HEK293 (cell line): ENCODE measurements around the gene TAS2R19.

Experiments
- CTCF ChIA-PET: fragments of 350-600 bp; formaldehyde crosslinking; extraction: SDS; loops from one replicate; lab custom pipeline; 2021; ENCODE audit warnings: antibody characterized with exemption; lab: Yijun Ruan, JAX
- POLR2A ChIA-PET: fragments of 300-600 bp; formaldehyde crosslinking; extraction: SDS; loops from one replicate; lab custom pipeline; 2020; ENCODE audit warnings: antibody characterized with exemption, inconsistent platforms; lab: Yijun Ruan, JAX
- H3K27ac ChIP-seq: fragments of 200-500 bp; sonication (Bioruptor generic); 2 replicates; pipeline ENCODE4 v1.5.1; 2014; ENCODE audit warnings: low read depth, low read length, control low read depth, inconsistent platforms; ENCODE audit errors: extremely low read depth
- H3K36me3 ChIP-seq, 2 experiments: fragments of 200-500 bp in 1 of 2; sonication (Bioruptor generic) in 1 of 2; 1 replicate in 1 of 2; 2 replicates in 1 of 2; pipeline ENCODE4 v1.5.1; 2014 to 2017; ENCODE audit warnings: inconsistent platforms in 2 of 2, low read length in 2 of 2; ENCODE audit not compliant: control insufficient read depth in 2 of 2, insufficient read depth in 1 of 2
- H3K4me1 ChIP-seq: fragments of 200-500 bp; sonication (Bioruptor generic); 2 replicates; pipeline ENCODE4 v1.5.1; 2014; ENCODE audit warnings: mild to moderate bottlenecking, low read length, inconsistent platforms; ENCODE audit not compliant: control insufficient read depth, insufficient read depth
- H3K4me3 ChIP-seq: 2 replicates; pipeline ENCODE4 v1.5.1; 2011; ENCODE audit warnings: low read depth, mild to moderate bottlenecking, control low read depth, low read length, moderate library complexity
- H3K9me3 ChIP-seq: fragments of 200-500 bp; sonication (Bioruptor generic); 2 replicates; pipeline ENCODE4 v1.5.1; 2014; ENCODE audit warnings: low read depth, low read length, inconsistent platforms; ENCODE audit not compliant: control insufficient read depth, insufficient read depth
- GFI1B ChIP-seq: fragments of 450-650 bp; formaldehyde crosslinking; IDR thresholded peaks from 2 replicates; pipeline ENCODE4 v1.5.1; 2016; ENCODE audit warnings: missing biosample characterization, missing genetic modification characterization
- REPIN1 ChIP-seq: fragments of 450-650 bp; formaldehyde crosslinking; IDR thresholded peaks from 2 replicates; pipeline ENCODE4 v1.5.1; 2017; ENCODE audit warnings: missing biosample characterization, missing genetic modification characterization, low read depth
- YY2 ChIP-seq: fragments of 450-650 bp; formaldehyde crosslinking; IDR thresholded peaks from 2 replicates; pipeline ENCODE4 v1.5.1; 2016; ENCODE audit warnings: missing biosample characterization, missing genetic modification characterization
- ZFP3 ChIP-seq: fragments of 450-650 bp; formaldehyde crosslinking; IDR thresholded peaks from 2 replicates; pipeline ENCODE4 v1.5.1; 2016; ENCODE audit warnings: low read depth, missing biosample characterization, missing genetic modification characterization
- ZNF292 ChIP-seq: fragments of 450-650 bp; formaldehyde crosslinking; IDR thresholded peaks from 2 replicates; pipeline ENCODE4 v1.5.1; 2016; ENCODE audit warnings: low read depth, missing biosample characterization, missing genetic modification characterization, borderline replicate concordance
- ZNF311 ChIP-seq: fragments of 450-650 bp; formaldehyde crosslinking; IDR thresholded peaks from 2 replicates; pipeline ENCODE4 v1.5.1; 2017; ENCODE audit warnings: missing biosample characterization, missing genetic modification characterization, borderline replicate concordance
- ZNF324 ChIP-seq: fragments of 450-650 bp; formaldehyde crosslinking; IDR thresholded peaks from 2 replicates; pipeline ENCODE4 v1.5.1; 2016; ENCODE audit warnings: missing biosample characterization, missing genetic modification characterization
- ZNF501 ChIP-seq: fragments of 450-650 bp; formaldehyde crosslinking; IDR thresholded peaks from 2 replicates; pipeline ENCODE4 v1.5.1; 2016; ENCODE audit warnings: missing biosample characterization, missing genetic modification characterization
- ZNF529 ChIP-seq: fragments of 450-650 bp; formaldehyde crosslinking; IDR thresholded peaks from 2 replicates; pipeline ENCODE4 v1.5.1; 2017; ENCODE audit warnings: missing genetic modification characterization, missing biosample characterization; ENCODE audit not compliant: insufficient replicate concordance
- ZNF558 ChIP-seq: fragments of 450-650 bp; formaldehyde crosslinking; IDR thresholded peaks from 2 replicates; pipeline ENCODE4 v1.5.1; 2016; ENCODE audit warnings: missing biosample characterization, missing genetic modification characterization
- ZSCAN23 ChIP-seq: fragments of 450-650 bp; formaldehyde crosslinking; IDR thresholded peaks from 2 replicates; pipeline ENCODE4 v1.5.1; 2016; ENCODE audit warnings: missing biosample characterization, missing genetic modification characterization
- TF ChIP-seq, protein P1 (sequence below): fragments of 450-650 bp; formaldehyde crosslinking; IDR thresholded peaks from 2 replicates; pipeline ENCODE4 v1.5.1; 2016; ENCODE audit warnings: missing biosample characterization, missing genetic modification characterization
- TF ChIP-seq, protein P2 (sequence below): fragments of 450-650 bp; formaldehyde crosslinking; IDR thresholded peaks from 2 replicates; pipeline ENCODE4 v1.5.1; 2016; ENCODE audit warnings: missing biosample characterization, missing genetic modification characterization
- TF ChIP-seq, protein P3 (sequence below): fragments of 450-650 bp; formaldehyde crosslinking; IDR thresholded peaks from 2 replicates; pipeline ENCODE4 v1.5.1; 2016; ENCODE audit warnings: missing biosample characterization, missing genetic modification characterization
- TF ChIP-seq, protein P4 (sequence below): fragments of 450-650 bp; formaldehyde crosslinking; IDR thresholded peaks from 2 replicates; pipeline ENCODE4 v1.5.1; 2016; ENCODE audit warnings: missing biosample characterization, missing genetic modification characterization
- TF ChIP-seq, protein P5 (sequence below): fragments of 450-650 bp; formaldehyde crosslinking; IDR thresholded peaks from 2 replicates; pipeline ENCODE4 v1.5.1; 2016; ENCODE audit warnings: missing biosample characterization, missing genetic modification characterization, borderline replicate concordance

TAS2R19 gene, protein sequence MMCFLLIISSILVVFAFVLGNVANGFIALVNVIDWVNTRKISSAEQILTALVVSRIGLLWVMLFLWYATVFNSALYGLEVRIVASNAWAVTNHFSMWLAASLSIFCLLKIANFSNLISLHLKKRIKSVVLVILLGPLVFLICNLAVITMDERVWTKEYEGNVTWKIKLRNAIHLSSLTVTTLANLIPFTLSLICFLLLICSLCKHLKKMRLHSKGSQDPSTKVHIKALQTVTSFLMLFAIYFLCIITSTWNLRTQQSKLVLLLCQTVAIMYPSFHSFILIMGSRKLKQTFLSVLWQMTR

DNA sequence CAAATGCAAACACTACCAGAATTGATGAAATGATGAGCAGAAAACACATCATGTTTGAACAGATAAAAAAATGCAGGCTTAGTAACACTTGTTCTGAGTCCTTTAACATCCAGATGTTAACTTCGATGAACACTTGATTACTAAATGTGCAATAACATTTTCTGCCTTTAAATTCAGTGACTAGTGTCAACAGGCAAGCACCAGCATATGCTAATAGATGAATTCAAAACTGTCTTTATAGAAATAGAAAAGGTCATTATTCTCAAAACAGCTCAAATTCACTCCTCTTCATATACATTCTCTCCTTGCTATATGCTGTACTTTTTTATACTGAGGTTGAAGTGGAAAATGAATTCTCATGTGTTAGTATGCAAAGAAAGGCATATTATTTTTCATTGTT is at the start of gene TAS2R19:
TAS2R19 (minus strand) TSS at position 101 of the 400 bp plus-strand sequence; CDS start at position 52, 49 bp downstream.
- CTCF ChIA-PET, result interaction anchor here (0.9 kb wide), 1 partner anchor 9 kb away, joined by 3 read pairs; no protein-coding TSS in a partner anchor
- Histone ChIP-seq H3K36me3 (no peaks in the 10 kb centered on the region; a peak in 1 of 3 replicates), H3K4me3 (no peak within 1 kb of the TSS), H3K4me1 (no peaks in the 10 kb centered on the region), H3K27ac (no peak within 1 kb of the TSS), H3K9me3 (no peaks in the 10 kb centered on the region)
- TF ChIP-seq ZNF311 (tag by site-specific recombination) (no peak), REPIN1 (tag by site-specific recombination) (no peak), ZSCAN23 (tag by site-specific recombination) (no peak), ZFP3 (tag by site-specific recombination) (no peak), ZNF501 (tag by site-specific recombination) (no peak), ZNF324 (tag by site-specific recombination) (no peak), YY2 (tag by site-specific recombination) (no peak), GFI1B (tag by site-specific recombination) (no peak), ZNF292 (tag by site-specific recombination) (no peak), ZNF529 (tag by site-specific recombination) (no peak), ZNF558 (tag by site-specific recombination) (no peak)
- TF ChIP-seq, protein P1, sequence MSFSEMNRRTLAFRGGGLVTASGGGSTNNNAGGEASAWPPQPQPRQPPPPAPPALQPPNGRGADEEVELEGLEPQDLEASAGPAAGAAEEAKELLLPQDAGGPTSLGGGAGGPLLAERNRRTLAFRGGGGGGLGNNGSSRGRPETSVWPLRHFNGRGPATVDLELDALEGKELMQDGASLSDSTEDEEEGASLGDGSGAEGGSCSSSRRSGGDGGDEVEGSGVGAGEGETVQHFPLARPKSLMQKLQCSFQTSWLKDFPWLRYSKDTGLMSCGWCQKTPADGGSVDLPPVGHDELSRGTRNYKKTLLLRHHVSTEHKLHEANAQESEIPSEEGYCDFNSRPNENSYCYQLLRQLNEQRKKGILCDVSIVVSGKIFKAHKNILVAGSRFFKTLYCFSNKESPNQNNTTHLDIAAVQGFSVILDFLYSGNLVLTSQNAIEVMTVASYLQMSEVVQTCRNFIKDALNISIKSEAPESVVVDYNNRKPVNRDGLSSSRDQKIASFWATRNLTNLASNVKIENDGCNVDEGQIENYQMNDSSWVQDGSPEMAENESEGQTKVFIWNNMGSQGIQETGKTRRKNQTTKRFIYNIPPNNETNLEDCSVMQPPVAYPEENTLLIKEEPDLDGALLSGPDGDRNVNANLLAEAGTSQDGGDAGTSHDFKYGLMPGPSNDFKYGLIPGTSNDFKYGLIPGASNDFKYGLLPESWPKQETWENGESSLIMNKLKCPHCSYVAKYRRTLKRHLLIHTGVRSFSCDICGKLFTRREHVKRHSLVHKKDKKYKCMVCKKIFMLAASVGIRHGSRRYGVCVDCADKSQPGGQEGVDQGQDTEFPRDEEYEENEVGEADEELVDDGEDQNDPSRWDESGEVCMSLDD (tag by site-specific recombination), result no peak
- TF ChIP-seq, protein P2, sequence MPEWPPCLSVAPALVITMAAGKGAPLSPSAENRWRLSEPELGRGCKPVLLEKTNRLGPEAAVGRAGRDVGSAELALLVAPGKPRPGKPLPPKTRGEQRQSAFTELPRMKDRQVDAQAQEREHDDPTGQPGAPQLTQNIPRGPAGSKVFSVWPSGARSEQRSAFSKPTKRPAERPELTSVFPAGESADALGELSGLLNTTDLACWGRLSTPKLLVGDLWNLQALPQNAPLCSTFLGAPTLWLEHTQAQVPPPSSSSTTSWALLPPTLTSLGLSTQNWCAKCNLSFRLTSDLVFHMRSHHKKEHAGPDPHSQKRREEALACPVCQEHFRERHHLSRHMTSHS, result no peak
- TF ChIP-seq, protein P3, sequence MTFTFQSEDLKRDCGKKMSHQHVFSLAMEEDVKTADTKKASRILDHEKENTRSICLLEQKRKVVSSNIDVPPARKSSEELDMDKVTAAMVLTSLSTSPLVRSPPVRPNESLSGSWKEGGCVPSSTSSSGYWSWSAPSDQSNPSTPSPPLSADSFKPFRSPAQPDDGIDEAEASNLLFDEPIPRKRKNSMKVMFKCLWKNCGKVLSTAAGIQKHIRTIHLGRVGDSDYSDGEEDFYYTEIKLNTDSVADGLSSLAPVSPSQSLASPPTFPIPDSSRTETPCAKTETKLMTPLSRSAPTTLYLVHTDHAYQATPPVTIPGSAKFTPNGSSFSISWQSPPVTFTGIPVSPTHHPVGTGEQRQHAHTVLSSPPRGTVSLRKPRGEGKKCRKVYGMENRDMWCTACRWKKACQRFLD (tag by site-specific recombination), result no peak
- TF ChIP-seq, protein P4, sequence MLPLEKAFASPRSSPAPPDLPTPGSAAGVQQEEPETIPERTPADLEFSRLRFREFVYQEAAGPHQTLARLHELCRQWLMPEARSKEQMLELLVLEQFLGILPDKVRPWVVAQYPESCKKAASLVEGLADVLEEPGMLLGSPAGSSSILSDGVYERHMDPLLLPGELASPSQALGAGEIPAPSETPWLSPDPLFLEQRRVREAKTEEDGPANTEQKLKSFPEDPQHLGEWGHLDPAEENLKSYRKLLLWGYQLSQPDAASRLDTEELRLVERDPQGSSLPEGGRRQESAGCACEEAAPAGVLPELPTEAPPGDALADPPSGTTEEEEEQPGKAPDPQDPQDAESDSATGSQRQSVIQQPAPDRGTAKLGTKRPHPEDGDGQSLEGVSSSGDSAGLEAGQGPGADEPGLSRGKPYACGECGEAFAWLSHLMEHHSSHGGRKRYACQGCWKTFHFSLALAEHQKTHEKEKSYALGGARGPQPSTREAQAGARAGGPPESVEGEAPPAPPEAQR (tag by site-specific recombination), result no peak
- TF ChIP-seq, protein P5, sequence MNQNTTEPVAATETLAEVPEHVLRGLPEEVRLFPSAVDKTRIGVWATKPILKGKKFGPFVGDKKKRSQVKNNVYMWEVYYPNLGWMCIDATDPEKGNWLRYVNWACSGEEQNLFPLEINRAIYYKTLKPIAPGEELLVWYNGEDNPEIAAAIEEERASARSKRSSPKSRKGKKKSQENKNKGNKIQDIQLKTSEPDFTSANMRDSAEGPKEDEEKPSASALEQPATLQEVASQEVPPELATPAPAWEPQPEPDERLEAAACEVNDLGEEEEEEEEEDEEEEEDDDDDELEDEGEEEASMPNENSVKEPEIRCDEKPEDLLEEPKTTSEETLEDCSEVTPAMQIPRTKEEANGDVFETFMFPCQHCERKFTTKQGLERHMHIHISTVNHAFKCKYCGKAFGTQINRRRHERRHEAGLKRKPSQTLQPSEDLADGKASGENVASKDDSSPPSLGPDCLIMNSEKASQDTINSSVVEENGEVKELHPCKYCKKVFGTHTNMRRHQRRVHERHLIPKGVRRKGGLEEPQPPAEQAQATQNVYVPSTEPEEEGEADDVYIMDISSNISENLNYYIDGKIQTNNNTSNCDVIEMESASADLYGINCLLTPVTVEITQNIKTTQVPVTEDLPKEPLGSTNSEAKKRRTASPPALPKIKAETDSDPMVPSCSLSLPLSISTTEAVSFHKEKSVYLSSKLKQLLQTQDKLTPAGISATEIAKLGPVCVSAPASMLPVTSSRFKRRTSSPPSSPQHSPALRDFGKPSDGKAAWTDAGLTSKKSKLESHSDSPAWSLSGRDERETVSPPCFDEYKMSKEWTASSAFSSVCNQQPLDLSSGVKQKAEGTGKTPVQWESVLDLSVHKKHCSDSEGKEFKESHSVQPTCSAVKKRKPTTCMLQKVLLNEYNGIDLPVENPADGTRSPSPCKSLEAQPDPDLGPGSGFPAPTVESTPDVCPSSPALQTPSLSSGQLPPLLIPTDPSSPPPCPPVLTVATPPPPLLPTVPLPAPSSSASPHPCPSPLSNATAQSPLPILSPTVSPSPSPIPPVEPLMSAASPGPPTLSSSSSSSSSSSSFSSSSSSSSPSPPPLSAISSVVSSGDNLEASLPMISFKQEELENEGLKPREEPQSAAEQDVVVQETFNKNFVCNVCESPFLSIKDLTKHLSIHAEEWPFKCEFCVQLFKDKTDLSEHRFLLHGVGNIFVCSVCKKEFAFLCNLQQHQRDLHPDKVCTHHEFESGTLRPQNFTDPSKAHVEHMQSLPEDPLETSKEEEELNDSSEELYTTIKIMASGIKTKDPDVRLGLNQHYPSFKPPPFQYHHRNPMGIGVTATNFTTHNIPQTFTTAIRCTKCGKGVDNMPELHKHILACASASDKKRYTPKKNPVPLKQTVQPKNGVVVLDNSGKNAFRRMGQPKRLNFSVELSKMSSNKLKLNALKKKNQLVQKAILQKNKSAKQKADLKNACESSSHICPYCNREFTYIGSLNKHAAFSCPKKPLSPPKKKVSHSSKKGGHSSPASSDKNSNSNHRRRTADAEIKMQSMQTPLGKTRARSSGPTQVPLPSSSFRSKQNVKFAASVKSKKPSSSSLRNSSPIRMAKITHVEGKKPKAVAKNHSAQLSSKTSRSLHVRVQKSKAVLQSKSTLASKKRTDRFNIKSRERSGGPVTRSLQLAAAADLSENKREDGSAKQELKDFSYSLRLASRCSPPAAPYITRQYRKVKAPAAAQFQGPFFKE (tag by site-specific recombination), result no peak
- POLR2A ChIA-PET, result no interaction called here
